GM12878 (cell line): Measurements from ENCODE around the gene AGAP1. TPM values are rescaled to one million over a fixed set of nuclear protein-coding genes. Genes with fewer than 3 reads are reported as not detected.

Experiments
- ATAC-seq: fragments of 200-7000 bp; cut with Tn5 transposase; 3 replicates; pipeline ENCODE4 v1.9.1; 2020; ENCODE audit warnings: mild to moderate bottlenecking, moderate library complexity
- BruUV-seq: library from RNA; stranded (reverse); fragments of 400-500 nt; replicated peaks from 2 replicates; lab custom pipeline; 2021; lab: Mats Ljungman, UMichigan
- CTCF ChIA-PET: fragments of 300-600 bp; sonication (Branson Sonifier 250); formaldehyde crosslinking; extraction: SDS; loops from one replicate; lab custom pipeline; 2021; ENCODE audit warnings: inconsistent platforms; lab: Yijun Ruan, JAX
- POLR2A ChIA-PET: fragments of 350-600 bp; formaldehyde crosslinking; extraction: SDS; loops from one replicate; lab custom pipeline; 2021; ENCODE audit warnings: inconsistent platforms; lab: Charles Lee
- RAD21 ChIA-PET: fragments of 300-600 bp; sonication (Branson Sonifier 250); formaldehyde crosslinking; loops from one replicate; lab custom pipeline; 2023; ENCODE audit warnings: antibody characterized with exemption; ENCODE audit not compliant: unreplicated experiment; lab: Charles Lee
- SMC1A ChIA-PET: fragments of 300-600 bp; sonication (Branson Sonifier 250); formaldehyde crosslinking; loops from one replicate; lab custom pipeline; 2023; ENCODE audit not compliant: unreplicated experiment, uncharacterized antibody; lab: Charles Lee
- DNase-seq: peaks from one replicate; pipeline ENCODE4 v3.0.0-alpha.2; 2011; ENCODE audit warnings: low read depth, low spot score
- FAIRE-seq: peaks from 3 replicates; lab custom pipeline; 2011; peaks lifted over from hg19 to GRCh38; lab: Jason Lieb, UNC
- H2AFZ ChIP-seq: 2 replicates; pipeline ENCODE4 v1.6.0; 2011; ENCODE audit warnings: low read depth, low read length, control low read depth; ENCODE audit not compliant: control insufficient read depth
- H3K27ac ChIP-seq: 2 replicates; pipeline ENCODE4 v1.5.1; 2011; ENCODE audit warnings: control low read depth; ENCODE audit not compliant: control insufficient read depth, insufficient read depth
- H3K27me3 ChIP-seq, 2 experiments: replicated peaks in 1 of 2; 2 replicates each; pipeline versions ENCODE4 v1.6.0 to v1.6.1; 2011; ENCODE audit warnings: low read length in 1 of 2; ENCODE audit not compliant: control insufficient read depth in 2 of 2, insufficient read depth in 2 of 2
- H3K36me3 ChIP-seq, 2 experiments: 2 replicates each; pipeline ENCODE4 v1.5.1; 2011; ENCODE audit warnings: low read length in 1 of 2; ENCODE audit not compliant: control insufficient read depth in 2 of 2, insufficient read depth in 2 of 2
- H3K4me1 ChIP-seq: 2 replicates; pipeline ENCODE4 v1.6.1; 2011; ENCODE audit warnings: mild to moderate bottlenecking, low read length, moderate library complexity, mixed read lengths; ENCODE audit not compliant: control insufficient read depth, insufficient read depth
- H3K4me2 ChIP-seq: 2 replicates; pipeline ENCODE4 v1.6.0; 2011; ENCODE audit warnings: control low read depth; ENCODE audit not compliant: control insufficient read depth, insufficient read depth
- H3K4me3 ChIP-seq: fragments of 200-600 bp; sonication (generic); 2 replicates; pipeline ENCODE4 v1.5.1; 2016
- H3K79me2 ChIP-seq: 2 replicates; pipeline ENCODE4 v1.6.0; 2011; ENCODE audit warnings: low read length; ENCODE audit not compliant: control insufficient read depth, insufficient read depth
- H3K9ac ChIP-seq: 2 replicates; pipeline ENCODE4 v1.8.0; 2011; ENCODE audit warnings: low read length, control low read depth, mixed read lengths; ENCODE audit not compliant: control insufficient read depth, insufficient read depth
- H3K9me3 ChIP-seq: replicated peaks from 3 replicates; pipeline ENCODE4 v1.5.1; 2011; ENCODE audit warnings: mild to moderate bottlenecking, low read length; ENCODE audit not compliant: control insufficient read depth, insufficient read depth
- H4K20me1 ChIP-seq: 2 replicates; pipeline ENCODE4 v1.6.0; 2011; ENCODE audit not compliant: control insufficient read depth, insufficient read depth
- NFYA ChIP-seq: IDR thresholded peaks from 2 replicates; pipeline ENCODE4 v1.6.1; 2011; ENCODE audit warnings: low read depth, mild to moderate bottlenecking, low read length, improper control_type of control experiment, borderline replicate concordance
- ZNF687 ChIP-seq: fragments of 450-650 bp; IDR thresholded peaks from 2 replicates; pipeline ENCODE4 v1.6.1; 2017; ENCODE audit warnings: mild to moderate bottlenecking, moderate library complexity
- WGBS: methylation state at CpG from one replicate; pipeline ENCODE4 v1.1.6; 2016; ENCODE audit warnings: low lambda C conversion rate; ENCODE audit not compliant: insufficient replicate concordance, insufficient coverage; ENCODE audit errors: missing lambda C conversion rate; 5-methylcytosine and 5-hydroxymethylcytosine counted together
- in situ Hi-C: fragments of 300-500 bp; cut with MboI; formaldehyde crosslinking; loops from 9 replicates; pipeline ENCODE4 v1.14.3; 2018; ENCODE audit warnings: mixed read lengths
- intact Hi-C: fragments of 100-400 bp; cut with micrococcal nuclease; formaldehyde crosslinking; loops from one replicate; pipeline ENCODE4 v1.14.2; 2022; ENCODE audit not compliant: unreplicated experiment
- polyA plus RNA-seq, 11 experiments: library from polyadenylated mRNA; depleted of rRNA in 4 of 11; unstranded in 6 of 11; stranded (reverse) in 5 of 11; fragments of >200 nt; fragmentation: Nextera tagmentation in 4 of 11; fragmentation: Illumina TruSeq in 1 of 11; extraction: Ambion mirVana in 4 of 11; extraction: Trizol in 1 of 11; gene quantifications; 1 replicate in 1 of 11; 2 replicates in 10 of 11; pipeline versions ENCODE4 v1.2.1 to v1.2.3, GENCODE V29; 2011 to 2016; ENCODE audit warnings: inconsistent platforms in 2 of 11, missing spikeins in 2 of 11, low read depth in 1 of 11
- total RNA-seq, 4 experiments: library from RNA; depleted of rRNA in 3 of 4; stranded (reverse); fragments of >200 nt in 3 of 4; fragmentation: Illumina TruSeq in 1 of 4; extraction: Trizol in 1 of 4; gene quantifications; 2 replicates each; pipeline versions ENCODE4 v1.2.1 to v1.2.3, GENCODE V29; 2013 to 2021

The AGAP1 gene
- total and polyA plus RNA-seq, 10 of the 15 experiments (the other 5 are each of a cell fraction or from before 2014, with no cell fraction given), result 0.05 to 0.15 (median 0.06) TPM; not detected in 7

GRCh38 chr2:235610696-235611257 is 116.9 kb downstream of the AGAP1 start:
- Histone ChIP-seq H3K27ac (no peak overlapping the region), H3K27me3 (no peaks in the 10 kb centered on the region), H4K20me1 (no peaks in the 10 kb centered on the region), H3K79me2 (no peaks in the 10 kb centered on the region), H3K4me3 (no peak overlapping the region), H3K9me3 (no peaks in the 10 kb centered on the region), H3K4me1 (no peaks in the 10 kb centered on the region), H3K4me2 (no peak overlapping the region), H2AFZ (no peak overlapping the region), H3K36me3 (no peaks in the 10 kb centered on the region), H3K9ac (no peak overlapping the region)
- 25% methylated on average over 12 of the region's 12 CpGs for WGBS
- intact Hi-C loops (no loop called here), in situ Hi-C loops (no loop called here)
- ATAC-seq (no peak), DNase-seq (no peak), FAIRE-seq (no peak)
- ChIA-PET CTCF (interaction anchor here (1.4 kb wide), 1 partner anchor 136 kb away, joined by 5 read pairs; no protein-coding TSS in a partner anchor), RAD21 (no interaction called here), SMC1A (no interaction called here), POLR2A (no interaction called here)
- no peak for TF ChIP-seq NFYA
- no TSS peak for BruUV-seq

GRCh38 chr2:235611349-235611748 is 117.5 kb downstream of the AGAP1 start:
- H3K27me3 ChIP-seq, result no peaks in the 10 kb centered on the region
- H3K79me2 ChIP-seq, result no peaks in the 10 kb centered on the region
- in situ Hi-C loops (no loop called here), intact Hi-C loops (no loop called here)
- ChIA-PET SMC1A (no interaction called here), POLR2A (no interaction called here), RAD21 (no interaction called here), CTCF (interaction anchor here (1.4 kb wide), 1 partner anchor 135 kb away, joined by 5 read pairs; no protein-coding TSS in a partner anchor)
- H3K4me2 ChIP-seq, result no peak overlapping the region
- H2AFZ ChIP-seq, result no peak overlapping the region
- FAIRE-seq, result no peak
- no peak overlapping the region for H3K27ac ChIP-seq
- 0% methylated on average over 1 of the region's 1 CpG for WGBS
- no peak for ATAC-seq
- H3K9ac ChIP-seq, result no peak overlapping the region
- H3K4me3 ChIP-seq, result no peak overlapping the region
- TF ChIP-seq ZNF687, result no peak
- H3K4me1 ChIP-seq, result no peaks in the 10 kb centered on the region
- no peaks in the 10 kb centered on the region for H3K36me3 ChIP-seq
- DNase-seq, result no peak
- H4K20me1 ChIP-seq, result no peaks in the 10 kb centered on the region
- no TSS peak for BruUV-seq
- H3K9me3 ChIP-seq, result no peaks in the 10 kb centered on the region
